Activated T-helper 1 cell treated with anti-CD3 and anti-CD28 coated beads, Interleukin-12 subunit alpha, Interleukin-12 subunit beta, Interleukin-2, Interleukin-4 antibody, amounts not matched to agents 30 ng/mL and 10 ng/mL and 1 ng/mL, durations not matched to agents 14 hours and 24 hours and 36 hours (primary cell): ENCODE data around the gene GRIA3. TPM values are rescaled to one million over a fixed set of nuclear protein-coding genes. Genes with fewer than 3 reads are reported as not detected.

Experiments used
- DNase-seq: peaks from one replicate; pipeline ENCODE4 v3.0.0; 2021; ENCODE audit warnings: low spot score
- H3K27ac Mint-ChIP-seq: one replicate; pipeline ENCODE4 v1.8.0; 2021; ENCODE audit warnings: mild to moderate bottlenecking, mixed read lengths
- H3K27me3 Mint-ChIP-seq: one replicate; pipeline ENCODE4 v1.8.0; 2022; ENCODE audit warnings: mild to moderate bottlenecking, moderate library complexity, mixed read lengths; ENCODE audit not compliant: insufficient read depth
- H3K36me3 Mint-ChIP-seq: one replicate; pipeline ENCODE4 v1.8.0; 2021; ENCODE audit warnings: low read depth, mixed read lengths
- H3K4me1 Mint-ChIP-seq: one replicate; pipeline ENCODE4 v1.8.0; 2021; ENCODE audit warnings: low read depth, mixed read lengths
- H3K4me3 Mint-ChIP-seq: one replicate; pipeline ENCODE4 v1.8.0; 2021; ENCODE audit warnings: mild to moderate bottlenecking, moderate library complexity, mixed read lengths
- H3K9me3 Mint-ChIP-seq: one replicate; pipeline ENCODE4 v1.8.0; 2021; ENCODE audit warnings: mixed read lengths
- intact Hi-C: fragments of 100-400 bp; cut with micrococcal nuclease; formaldehyde crosslinking; loops from one replicate; pipeline ENCODE4 v1.15.1; 2024
- total RNA-seq: library from RNA; stranded (reverse); gene quantifications from 2 replicates; pipeline ENCODE4 v1.2.3, GENCODE V29; 2022

The GRIA3 gene
- total RNA-seq, 1 donor from 2014 or later = not detected

- Mint-ChIP-seq H3K27ac (no peak overlapping the region), H3K27me3 (no peaks in the 10 kb centered on the region), H3K36me3 (no peaks in the 10 kb centered on the region), H3K4me3 (no peak overlapping the region), H3K4me1 (no peaks in the 10 kb centered on the region), H3K9me3 (no peaks in the 10 kb centered on the region)
- intact Hi-C loops = no loop called here
- no peak for DNase-seq
Observed at GRCh38 chrX:123173833-123174232, 10.2 kb upstream of the GRIA3 start.

- H3K4me1 Mint-ChIP-seq = no peaks in the 10 kb centered on the region
Observed at GRCh38 chrX:123175366-123176122, 8.5 kb upstream of the GRIA3 start.

GRCh38 chrX:123181233-123181914 lies 2.7 kb upstream of the GRIA3 start:
- H3K27ac Mint-ChIP-seq = no peak overlapping the region
- H3K36me3 Mint-ChIP-seq = no peaks in the 10 kb centered on the region
- DNase-seq = no peak
- intact Hi-C loops = no loop called here
- no peak overlapping the region for H3K4me3 Mint-ChIP-seq
- no peaks in the 10 kb centered on the region for H3K4me1 Mint-ChIP-seq
- peaks cover 18% of the 10 kb centered on the region for H3K27me3 Mint-ChIP-seq
- H3K9me3 Mint-ChIP-seq = no peaks in the 10 kb centered on the region

More at GRCh38 chrX:123175366-123176122, 8.5 kb upstream of the GRIA3 start:
- H3K27me3 Mint-ChIP-seq = no peaks in the 10 kb centered on the region
- H3K4me3 Mint-ChIP-seq = no peak overlapping the region
- H3K36me3 Mint-ChIP-seq = no peaks in the 10 kb centered on the region
- no peak overlapping the region for H3K27ac Mint-ChIP-seq
- no peak for DNase-seq
- intact Hi-C loops = no loop called here
- no peaks in the 10 kb centered on the region for H3K9me3 Mint-ChIP-seq

GRCh38 chrX:123184866-123185276 lies 793 bp downstream of the GRIA3 start:
- Mint-ChIP-seq H3K27ac (no peak overlapping the region), H3K4me3 (no peak overlapping the region), H3K9me3 (no peaks in the 10 kb centered on the region), H3K4me1 (no peaks in the 10 kb centered on the region), H3K36me3 (no peaks in the 10 kb centered on the region), H3K27me3 (peaks cover 20% of the 10 kb centered on the region)
- DNase-seq = no peak
- intact Hi-C loops = no loop called here

- H3K9me3 Mint-ChIP-seq = no peaks in the 10 kb centered on the region
- no peak overlapping the region for H3K27ac Mint-ChIP-seq
- no peak overlapping the region for H3K4me3 Mint-ChIP-seq
- peaks cover 20% of the 10 kb centered on the region for H3K27me3 Mint-ChIP-seq
- no peaks in the 10 kb centered on the region for H3K36me3 Mint-ChIP-seq
- intact Hi-C loops = no loop called here
- no peak for DNase-seq
- H3K4me1 Mint-ChIP-seq = no peaks in the 10 kb centered on the region
Observed at GRCh38 chrX:123185721-123186120, 1.6 kb downstream of the GRIA3 start.

- no peaks in the 10 kb centered on the region for H3K36me3 Mint-ChIP-seq
- H3K27ac Mint-ChIP-seq = no peak overlapping the region
- no peak overlapping the region for H3K4me3 Mint-ChIP-seq
- intact Hi-C loops = no loop called here
- no peaks in the 10 kb centered on the region for H3K9me3 Mint-ChIP-seq
- no peaks in the 10 kb centered on the region for H3K4me1 Mint-ChIP-seq
- peaks cover 20% of the 10 kb centered on the region for H3K27me3 Mint-ChIP-seq
- no peak for DNase-seq
Observed at GRCh38 chrX:123186801-123187200, 2.7 kb downstream of the GRIA3 start.

GRCh38 chrX:123188081-123188480 lies 4.0 kb downstream of the GRIA3 start:
- Mint-ChIP-seq H3K4me1 (no peaks in the 10 kb centered on the region), H3K36me3 (no peaks in the 10 kb centered on the region), H3K27me3 (peaks cover 15% of the 10 kb centered on the region), H3K27ac (no peak overlapping the region), H3K4me3 (no peak overlapping the region), H3K9me3 (no peaks in the 10 kb centered on the region)
- DNase-seq = no peak
- intact Hi-C loops = no loop called here

GRCh38 chrX:123189338-123189737 lies 5.3 kb downstream of the GRIA3 start:
- DNase-seq = no peak
- Mint-ChIP-seq H3K27me3 (peaks cover 3% of the 10 kb centered on the region), H3K4me3 (no peak overlapping the region), H3K36me3 (no peaks in the 10 kb centered on the region), H3K27ac (no peak overlapping the region), H3K4me1 (no peaks in the 10 kb centered on the region), H3K9me3 (no peaks in the 10 kb centered on the region)
- intact Hi-C loops = no loop called here

GRCh38 chrX:123190096-123190495 lies 6.0 kb downstream of the GRIA3 start:
- intact Hi-C loops = no loop called here
- Mint-ChIP-seq H3K4me3 (no peak overlapping the region), H3K36me3 (no peaks in the 10 kb centered on the region), H3K4me1 (no peaks in the 10 kb centered on the region), H3K27me3 (peaks cover 2% of the 10 kb centered on the region), H3K9me3 (no peaks in the 10 kb centered on the region), H3K27ac (no peak overlapping the region)
- DNase-seq = no peak

GRCh38 chrX:123193101-123193500 lies 9.0 kb downstream of the GRIA3 start:
- no peak for DNase-seq
- Mint-ChIP-seq H3K27me3 (no peaks in the 10 kb centered on the region), H3K9me3 (no peaks in the 10 kb centered on the region), H3K4me3 (no peak overlapping the region), H3K4me1 (no peaks in the 10 kb centered on the region), H3K27ac (no peak overlapping the region), H3K36me3 (no peaks in the 10 kb centered on the region)
- intact Hi-C loops = no loop called here

GRCh38 chrX:123199338-123199737 lies 15.3 kb downstream of the GRIA3 start:
- Mint-ChIP-seq H3K9me3 (no peaks in the 10 kb centered on the region), H3K36me3 (no peaks in the 10 kb centered on the region), H3K27ac (no peak overlapping the region), H3K4me1 (no peaks in the 10 kb centered on the region), H3K27me3 (no peaks in the 10 kb centered on the region), H3K4me3 (no peak overlapping the region)
- intact Hi-C loops = no loop called here
- no peak for DNase-seq

GRCh38 chrX:123201720-123202119 lies 17.6 kb downstream of the GRIA3 start:
- H3K9me3 Mint-ChIP-seq = no peaks in the 10 kb centered on the region
- no peaks in the 10 kb centered on the region for H3K36me3 Mint-ChIP-seq
- no peaks in the 10 kb centered on the region for H3K4me1 Mint-ChIP-seq
- no peak overlapping the region for H3K4me3 Mint-ChIP-seq
- no peak overlapping the region for H3K27ac Mint-ChIP-seq
- intact Hi-C loops = no loop called here
- H3K27me3 Mint-ChIP-seq = no peaks in the 10 kb centered on the region
- DNase-seq = no peak

GRCh38 chrX:123202523-123202922 lies 18.4 kb downstream of the GRIA3 start:
- intact Hi-C loops = no loop called here
- DNase-seq = no peak
- H3K36me3 Mint-ChIP-seq = no peaks in the 10 kb centered on the region
- no peak overlapping the region for H3K4me3 Mint-ChIP-seq
- H3K27ac Mint-ChIP-seq = no peak overlapping the region
- H3K27me3 Mint-ChIP-seq = no peaks in the 10 kb centered on the region
- H3K4me1 Mint-ChIP-seq = no peaks in the 10 kb centered on the region
- no peaks in the 10 kb centered on the region for H3K9me3 Mint-ChIP-seq
